NB4 (cell line): ENCODE data around the gene USH2A.

Experiments
- MAX ChIP-seq: IDR thresholded peaks from 2 replicates; pipeline ENCODE4 v1.6.1; 2011; ENCODE audit warnings: low read depth, low read length
- POLR2A ChIP-seq: IDR thresholded peaks from 2 replicates; pipeline ENCODE4 v1.6.1; 2011; ENCODE audit warnings: mild to moderate bottlenecking; ENCODE audit not compliant: insufficient read length; ENCODE audit errors: extremely low read depth
- TF ChIP-seq, protein P1 (sequence below): IDR thresholded peaks from one replicate; pipeline ENCODE4 v1.5.1; 2012; ENCODE audit warnings: low read depth, low read length

GRCh38 chr1:215606564-215607168, 816.6 kb downstream of the USH2A start:
- TF ChIP-seq, protein P1, sequence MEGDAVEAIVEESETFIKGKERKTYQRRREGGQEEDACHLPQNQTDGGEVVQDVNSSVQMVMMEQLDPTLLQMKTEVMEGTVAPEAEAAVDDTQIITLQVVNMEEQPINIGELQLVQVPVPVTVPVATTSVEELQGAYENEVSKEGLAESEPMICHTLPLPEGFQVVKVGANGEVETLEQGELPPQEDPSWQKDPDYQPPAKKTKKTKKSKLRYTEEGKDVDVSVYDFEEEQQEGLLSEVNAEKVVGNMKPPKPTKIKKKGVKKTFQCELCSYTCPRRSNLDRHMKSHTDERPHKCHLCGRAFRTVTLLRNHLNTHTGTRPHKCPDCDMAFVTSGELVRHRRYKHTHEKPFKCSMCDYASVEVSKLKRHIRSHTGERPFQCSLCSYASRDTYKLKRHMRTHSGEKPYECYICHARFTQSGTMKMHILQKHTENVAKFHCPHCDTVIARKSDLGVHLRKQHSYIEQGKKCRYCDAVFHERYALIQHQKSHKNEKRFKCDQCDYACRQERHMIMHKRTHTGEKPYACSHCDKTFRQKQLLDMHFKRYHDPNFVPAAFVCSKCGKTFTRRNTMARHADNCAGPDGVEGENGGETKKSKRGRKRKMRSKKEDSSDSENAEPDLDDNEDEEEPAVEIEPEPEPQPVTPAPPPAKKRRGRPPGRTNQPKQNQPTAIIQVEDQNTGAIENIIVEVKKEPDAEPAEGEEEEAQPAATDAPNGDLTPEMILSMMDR, result no peak
- TF ChIP-seq POLR2A (no peak), MAX (no peak)
